Mucosa of rectum (tissue), 2 donors: Measurements from ENCODE around the gene SPTLC3.

Experiments used
- H3K27ac ChIP-seq, 2 donors: one replicate each; pipeline ENCODE4 v1.7.0; 2013; ENCODE audit warnings: inconsistent platforms in 2 of 2, low read depth in 2 of 2, low read length in 2 of 2
- H3K27me3 ChIP-seq, 2 donors: one replicate each; pipeline ENCODE4 v1.7.0; 2013; ENCODE audit warnings: low read length in 2 of 2; ENCODE audit not compliant: control insufficient read depth in 2 of 2, insufficient read depth in 2 of 2
- H3K36me3 ChIP-seq, 2 donors: one replicate each; pipeline ENCODE4 v1.7.0; 2013; ENCODE audit warnings: low read length in 2 of 2; ENCODE audit not compliant: control insufficient read depth in 2 of 2, insufficient read depth in 2 of 2
- H3K4me1 ChIP-seq, 2 donors: one replicate each; pipeline ENCODE4 v1.7.0; 2013; ENCODE audit warnings: low read length in 2 of 2, mild to moderate bottlenecking in 1 of 2; ENCODE audit not compliant: control insufficient read depth in 2 of 2, insufficient read depth in 2 of 2
- H3K4me3 ChIP-seq, 2 donors: one replicate each; pipeline ENCODE4 v1.7.0; 2013; ENCODE audit warnings: low read length in 2 of 2
- H3K9ac ChIP-seq, 2 donors: one replicate each; pipeline ENCODE4 v1.7.0; 2013; ENCODE audit warnings: low read length in 2 of 2, low read depth in 1 of 2, mild to moderate bottlenecking in 1 of 2
- H3K9me3 ChIP-seq, 2 donors: one replicate each; pipeline ENCODE4 v1.7.0; 2013; ENCODE audit warnings: low read length in 2 of 2; ENCODE audit not compliant: control insufficient read depth in 2 of 2
- donor health status: healthy.
- donor health status: Normal muscosa, but diverticular disease.

The SPTLC3 gene

GRCh38 chr20:13046409-13046808 lies 37.6 kb downstream of the SPTLC3 start:
- Histone ChIP-seq H3K4me1 (no peaks in the 10 kb centered on the region), H3K9ac (no peak overlapping the region), H3K4me3 (no peak overlapping the region), H3K36me3 (no peaks in the 10 kb centered on the region), H3K27me3 (no peaks in the 10 kb centered on the region), H3K9me3 (no peaks in the 10 kb centered on the region), H3K27ac (no peak overlapping the region)

- Histone ChIP-seq H3K9ac (no peak overlapping the region), H3K4me1 (no peaks in the 10 kb centered on the region), H3K4me3 (no peak overlapping the region), H3K36me3 (no peaks in the 10 kb centered on the region), H3K9me3 (no peaks in the 10 kb centered on the region), H3K27me3 (no peaks in the 10 kb centered on the region), H3K27ac (no peak overlapping the region)
Observed at GRCh38 chr20:13054011-13054410, 45.2 kb downstream of the SPTLC3 start.

GRCh38 chr20:13058666-13059389 lies 50.1 kb downstream of the SPTLC3 start:
- Histone ChIP-seq H3K27me3 (no peaks in the 10 kb centered on the region), H3K27ac (no peak overlapping the region), H3K9ac (no peak overlapping the region), H3K4me3 (no peak overlapping the region), H3K9me3 (no peaks in the 10 kb centered on the region), H3K4me1 (no peaks in the 10 kb centered on the region), H3K36me3 (no peaks in the 10 kb centered on the region)

GRCh38 chr20:13059398-13060136 lies 50.8 kb downstream of the SPTLC3 start:
- no peaks in the 10 kb centered on the region for H3K4me1 ChIP-seq
- H3K9me3 ChIP-seq: no peaks in the 10 kb centered on the region
- no peak overlapping the region for H3K9ac ChIP-seq
- no peak overlapping the region for H3K27ac ChIP-seq
- H3K36me3 ChIP-seq: no peaks in the 10 kb centered on the region
- no peak overlapping the region for H3K4me3 ChIP-seq
- H3K27me3 ChIP-seq: no peaks in the 10 kb centered on the region

- no peaks in the 10 kb centered on the region for H3K27me3 ChIP-seq
- no peak overlapping the region for H3K4me3 ChIP-seq
- H3K36me3 ChIP-seq: no peaks in the 10 kb centered on the region
- H3K9me3 ChIP-seq: no peaks in the 10 kb centered on the region
- no peaks in the 10 kb centered on the region for H3K4me1 ChIP-seq
- no peak overlapping the region for H3K9ac ChIP-seq
- H3K27ac ChIP-seq: no peak overlapping the region
Observed at GRCh38 chr20:13060327-13060726, 51.6 kb downstream of the SPTLC3 start.

- H3K9ac ChIP-seq: no peak overlapping the region
- H3K27me3 ChIP-seq: no peaks in the 10 kb centered on the region
Observed at GRCh38 chr20:13061381-13061780, 52.6 kb downstream of the SPTLC3 start.

GRCh38 chr20:13062789-13063188 lies 54.0 kb downstream of the SPTLC3 start:
- peaks cover 0 to 5% of the 10 kb centered on the region in 2 donors for H3K9me3 ChIP-seq
- no peak overlapping the region for H3K9ac ChIP-seq
- H3K27me3 ChIP-seq: no peaks in the 10 kb centered on the region
- no peaks in the 10 kb centered on the region for H3K36me3 ChIP-seq
- H3K27ac ChIP-seq: no peak overlapping the region
- H3K4me3 ChIP-seq: no peak overlapping the region
- no peaks in the 10 kb centered on the region for H3K4me1 ChIP-seq

More at GRCh38 chr20:13061381-13061780, 52.6 kb downstream of the SPTLC3 start:
- Histone ChIP-seq H3K36me3 (no peaks in the 10 kb centered on the region), H3K9me3 (peaks cover 0 to 5% of the 10 kb centered on the region in 2 donors), H3K4me1 (no peaks in the 10 kb centered on the region), H3K4me3 (no peak overlapping the region), H3K27ac (no peak overlapping the region)

- H3K9me3 ChIP-seq: peaks cover 0 to 5% of the 10 kb centered on the region in 2 donors
- H3K36me3 ChIP-seq: no peaks in the 10 kb centered on the region
- no peak overlapping the region for H3K4me3 ChIP-seq
- peak overlapping the region; percentile 0 to 32 for H3K27ac ChIP-seq
- H3K4me1 ChIP-seq: peaks cover 0 to 7% of the 10 kb centered on the region in 2 donors
- H3K9ac ChIP-seq: no peak overlapping the region
- H3K27me3 ChIP-seq: no peaks in the 10 kb centered on the region
Observed at GRCh38 chr20:13068336-13068735, 59.6 kb downstream of the SPTLC3 start.

- peaks cover 0 to 4% of the 10 kb centered on the region in 2 donors for H3K4me1 ChIP-seq
- peaks cover 2 to 3% of the 10 kb centered on the region in 2 donors for H3K36me3 ChIP-seq
- H3K9ac ChIP-seq: no peak overlapping the region
- no peaks in the 10 kb centered on the region for H3K9me3 ChIP-seq
- no peaks in the 10 kb centered on the region for H3K27me3 ChIP-seq
- H3K4me3 ChIP-seq: no peak overlapping the region
- no peak overlapping the region for H3K27ac ChIP-seq
Observed at GRCh38 chr20:13081877-13082276, 73.1 kb downstream of the SPTLC3 start.

GRCh38 chr20:13082378-13082777 lies 73.6 kb downstream of the SPTLC3 start:
- H3K9ac ChIP-seq: no peak overlapping the region
- H3K27ac ChIP-seq: no peak overlapping the region
- H3K36me3 ChIP-seq: peaks cover 2 to 3% of the 10 kb centered on the region in 2 donors
- H3K4me3 ChIP-seq: no peak overlapping the region
- no peaks in the 10 kb centered on the region for H3K9me3 ChIP-seq
- no peaks in the 10 kb centered on the region for H3K27me3 ChIP-seq
- H3K4me1 ChIP-seq: peaks cover 0 to 4% of the 10 kb centered on the region in 2 donors
